ENCODE data around the gene SPATA24. TPM values are rescaled to one million over a fixed set of nuclear protein-coding genes. Genes with fewer than 3 reads are reported as not detected.

SPATA24 gene
- total RNA-seq, 1 experiment from 2014 or later = 3.1 TPM

- DNase-seq (ENCODE audit: low read depth, low spot score) = no peak
- H4K20me1 ChIP-seq (ENCODE audit: insufficient read depth) = no peaks in the 10 kb centered on the region
- no peak overlapping the region for H3K27ac ChIP-seq (ENCODE audit: low read depth, low read length)
- H3K4me2 ChIP-seq (ENCODE audit: low read length) = no peak overlapping the region
- no peaks in the 10 kb centered on the region for H3K36me3 ChIP-seq (ENCODE audit: control insufficient read depth in 1 of 2, insufficient read depth in 2 of 2, low read length in 2 of 2)
- no peak overlapping the region for H3K4me3 ChIP-seq (replicated peaks in 1 of 2; ENCODE audit: low read depth in 1 of 2, low read length in 2 of 2)
- POLR2A ChIA-PET = no interaction called here
- no peak overlapping the region for H2AFZ ChIP-seq (ENCODE audit: low read depth, low read length, poor library complexity, severe bottlenecking)
- H3K27me3 ChIP-seq (ENCODE audit: insufficient read depth, low read length) = no peaks in the 10 kb centered on the region
- CTCF ChIA-PET = interaction anchor here (0.9 kb wide), 1 partner anchor 68 kb away, joined by 3 read pairs; no protein-coding TSS in a partner anchor
- RAD21 ChIA-PET (ENCODE audit: low non-redundant PET in 1 of 2, low total read pairs in 2 of 2, uncharacterized antibody in 2 of 2, unreplicated experiment in 2 of 2) = no interaction called here
- H3K9ac ChIP-seq (ENCODE audit: low read length) = no peak overlapping the region
- no TSS peak for BruUV-seq (replicated peaks)
- H3K4me1 ChIP-seq (ENCODE audit: control insufficient read depth in 1 of 2, insufficient read depth in 2 of 2, low read length in 2 of 2) = peaks cover 0 to 10% of the 10 kb centered on the region in 2 experiments; a peak in 2 of 4 replicates
- intact Hi-C loops (cut with micrococcal nuclease) = no loop called here
- H3K9me2 ChIP-seq (ENCODE audit: insufficient read depth) = no peaks in the 10 kb centered on the region
- no peaks in the 10 kb centered on the region for H3K9me3 ChIP-seq (ENCODE audit: control insufficient read depth in 1 of 2, insufficient read depth in 1 of 2, low read depth in 1 of 2, low read length in 2 of 2)
- no peak for ATAC-seq
- no peaks in the 10 kb centered on the region for H3K79me2 ChIP-seq (ENCODE audit: insufficient read depth, low read length)
- no peak for TF ChIP-seq EZH2 (IDR thresholded peaks at IDR 0.05)
- no peak for TF ChIP-seq RAD21 (IDR thresholded peaks at IDR 0.05; ENCODE audit: low read depth)
- TF ChIP-seq, protein P1, sequence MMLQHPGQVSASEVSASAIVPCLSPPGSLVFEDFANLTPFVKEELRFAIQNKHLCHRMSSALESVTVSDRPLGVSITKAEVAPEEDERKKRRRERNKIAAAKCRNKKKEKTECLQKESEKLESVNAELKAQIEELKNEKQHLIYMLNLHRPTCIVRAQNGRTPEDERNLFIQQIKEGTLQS (IDR thresholded peaks at IDR 0.05) = no peak
- TF ChIP-seq ZBTB33 (IDR thresholded peaks at IDR 0.05; ENCODE audit: extremely low read depth, insufficient replicate concordance, low read length) = no peak
- TF ChIP-seq, protein P2, sequence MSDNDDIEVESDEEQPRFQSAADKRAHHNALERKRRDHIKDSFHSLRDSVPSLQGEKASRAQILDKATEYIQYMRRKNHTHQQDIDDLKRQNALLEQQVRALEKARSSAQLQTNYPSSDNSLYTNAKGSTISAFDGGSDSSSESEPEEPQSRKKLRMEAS (IDR thresholded peaks at IDR 0.05) = no peak
- TF ChIP-seq ZFX (IDR thresholded peaks at IDR 0.05) = no peak
- TF ChIP-seq ELF1 (IDR thresholded peaks at IDR 0.05; ENCODE audit: borderline replicate concordance, low read depth) = no peak
- TF ChIP-seq YY1 (IDR thresholded peaks at IDR 0.05; ENCODE audit: extremely low read depth, insufficient replicate concordance, low read depth, low read length) = no peak
- TF ChIP-seq, protein P3, sequence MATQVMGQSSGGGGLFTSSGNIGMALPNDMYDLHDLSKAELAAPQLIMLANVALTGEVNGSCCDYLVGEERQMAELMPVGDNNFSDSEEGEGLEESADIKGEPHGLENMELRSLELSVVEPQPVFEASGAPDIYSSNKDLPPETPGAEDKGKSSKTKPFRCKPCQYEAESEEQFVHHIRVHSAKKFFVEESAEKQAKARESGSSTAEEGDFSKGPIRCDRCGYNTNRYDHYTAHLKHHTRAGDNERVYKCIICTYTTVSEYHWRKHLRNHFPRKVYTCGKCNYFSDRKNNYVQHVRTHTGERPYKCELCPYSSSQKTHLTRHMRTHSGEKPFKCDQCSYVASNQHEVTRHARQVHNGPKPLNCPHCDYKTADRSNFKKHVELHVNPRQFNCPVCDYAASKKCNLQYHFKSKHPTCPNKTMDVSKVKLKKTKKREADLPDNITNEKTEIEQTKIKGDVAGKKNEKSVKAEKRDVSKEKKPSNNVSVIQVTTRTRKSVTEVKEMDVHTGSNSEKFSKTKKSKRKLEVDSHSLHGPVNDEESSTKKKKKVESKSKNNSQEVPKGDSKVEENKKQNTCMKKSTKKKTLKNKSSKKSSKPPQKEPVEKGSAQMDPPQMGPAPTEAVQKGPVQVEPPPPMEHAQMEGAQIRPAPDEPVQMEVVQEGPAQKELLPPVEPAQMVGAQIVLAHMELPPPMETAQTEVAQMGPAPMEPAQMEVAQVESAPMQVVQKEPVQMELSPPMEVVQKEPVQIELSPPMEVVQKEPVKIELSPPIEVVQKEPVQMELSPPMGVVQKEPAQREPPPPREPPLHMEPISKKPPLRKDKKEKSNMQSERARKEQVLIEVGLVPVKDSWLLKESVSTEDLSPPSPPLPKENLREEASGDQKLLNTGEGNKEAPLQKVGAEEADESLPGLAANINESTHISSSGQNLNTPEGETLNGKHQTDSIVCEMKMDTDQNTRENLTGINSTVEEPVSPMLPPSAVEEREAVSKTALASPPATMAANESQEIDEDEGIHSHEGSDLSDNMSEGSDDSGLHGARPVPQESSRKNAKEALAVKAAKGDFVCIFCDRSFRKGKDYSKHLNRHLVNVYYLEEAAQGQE (IDR thresholded peaks at IDR 0.05; ENCODE audit: low read depth) = no peak
- no peak for TF ChIP-seq SP1 (IDR thresholded peaks at IDR 0.05; ENCODE audit: low read depth)
- TF ChIP-seq FOSL1 (IDR thresholded peaks at IDR 0.05; ENCODE audit: low read depth) = no peak
- TF ChIP-seq ZNF274 (IDR thresholded peaks at IDR 0.05; ENCODE audit: low read depth, low read length) = no peak
- TF ChIP-seq EZH2phosphoT487 (IDR thresholded peaks at IDR 0.05; ENCODE audit: borderline replicate concordance) = no peak
- TF ChIP-seq SRF (IDR thresholded peaks at IDR 0.05; ENCODE audit: low read depth) = no peak
- TF ChIP-seq POLR2AphosphoS5 (IDR thresholded peaks at IDR 0.05; ENCODE audit: low read depth, low read length) = no peak
- TF ChIP-seq POLR2A (IDR thresholded peaks at IDR 0.05; ENCODE audit: borderline replicate concordance, extremely low read depth, insufficient read depth, insufficient read length) = no peak
- no peak for TF ChIP-seq JUND (IDR thresholded peaks at IDR 0.05)
- TF ChIP-seq SIN3A (IDR thresholded peaks at IDR 0.05; ENCODE audit: low read depth) = no peak
- no peak for TF ChIP-seq TCF7L2 (IDR thresholded peaks at IDR 0.05; ENCODE audit: borderline replicate concordance, extremely low read depth, insufficient read depth, insufficient read length)
- no peak for TF ChIP-seq EGR1 (IDR thresholded peaks at IDR 0.05; ENCODE audit: low read depth)
Measured at GRCh38 chr5:139445325-139446170, 41.7 kb upstream of the SPATA24 start.
